GM10266 (cell line): ENCODE data around the gene WDR41.

Experiments
- DNase-seq: peaks from one replicate; pipeline ENCODE4 v3.0.0; 2012; ENCODE audit errors: extremely low spot score
- TF ChIP-seq, protein P1 (sequence below): IDR thresholded peaks from 2 replicates; pipeline ENCODE4 v1.5.1; 2012; ENCODE audit warnings: mild to moderate bottlenecking, low read depth; ENCODE audit not compliant: control insufficient read depth, insufficient read depth; ENCODE audit errors: missing control alignments

Gene WDR41

DNA sequence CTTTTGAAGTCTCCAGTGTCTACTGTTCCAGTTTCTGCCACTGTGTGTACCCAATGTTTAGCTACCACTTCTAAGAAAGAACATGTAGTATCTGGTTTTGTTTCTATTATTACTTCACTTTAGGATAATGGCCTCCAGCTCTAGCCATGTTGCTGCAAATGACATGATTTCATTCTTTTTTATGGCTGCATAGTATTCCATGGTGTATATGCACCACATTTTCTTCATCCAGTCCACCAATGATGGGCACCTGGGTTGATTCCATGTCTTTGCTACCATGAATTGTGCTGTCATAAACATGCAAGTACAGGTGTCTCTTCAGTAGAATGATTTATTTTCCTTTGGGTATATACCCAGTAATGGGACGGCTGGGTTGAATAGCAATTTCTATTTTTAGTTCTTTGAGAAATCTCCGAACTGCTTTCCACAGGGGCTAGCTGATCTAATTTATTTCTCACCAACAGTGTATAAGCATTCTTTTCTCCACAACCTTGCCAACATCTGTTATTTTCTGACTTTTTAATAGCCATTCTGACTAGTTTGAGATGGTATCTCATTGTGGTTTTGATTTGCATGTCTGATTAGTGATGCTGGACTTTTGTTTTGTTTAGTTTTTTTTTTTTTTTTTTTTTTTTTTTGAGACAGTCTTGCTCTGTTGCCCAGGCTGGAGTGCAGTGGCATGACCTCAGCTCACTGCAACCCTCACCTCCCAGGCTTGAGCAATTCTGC lies 68.9 kb downstream of the WDR41 start:
- TF ChIP-seq, protein P1, sequence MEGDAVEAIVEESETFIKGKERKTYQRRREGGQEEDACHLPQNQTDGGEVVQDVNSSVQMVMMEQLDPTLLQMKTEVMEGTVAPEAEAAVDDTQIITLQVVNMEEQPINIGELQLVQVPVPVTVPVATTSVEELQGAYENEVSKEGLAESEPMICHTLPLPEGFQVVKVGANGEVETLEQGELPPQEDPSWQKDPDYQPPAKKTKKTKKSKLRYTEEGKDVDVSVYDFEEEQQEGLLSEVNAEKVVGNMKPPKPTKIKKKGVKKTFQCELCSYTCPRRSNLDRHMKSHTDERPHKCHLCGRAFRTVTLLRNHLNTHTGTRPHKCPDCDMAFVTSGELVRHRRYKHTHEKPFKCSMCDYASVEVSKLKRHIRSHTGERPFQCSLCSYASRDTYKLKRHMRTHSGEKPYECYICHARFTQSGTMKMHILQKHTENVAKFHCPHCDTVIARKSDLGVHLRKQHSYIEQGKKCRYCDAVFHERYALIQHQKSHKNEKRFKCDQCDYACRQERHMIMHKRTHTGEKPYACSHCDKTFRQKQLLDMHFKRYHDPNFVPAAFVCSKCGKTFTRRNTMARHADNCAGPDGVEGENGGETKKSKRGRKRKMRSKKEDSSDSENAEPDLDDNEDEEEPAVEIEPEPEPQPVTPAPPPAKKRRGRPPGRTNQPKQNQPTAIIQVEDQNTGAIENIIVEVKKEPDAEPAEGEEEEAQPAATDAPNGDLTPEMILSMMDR, result no peak

GRCh38 chr5:77420940-77421339 lies 71.2 kb downstream of the WDR41 start:
- DNase-seq, result no peak
- TF ChIP-seq, protein P1, result no peak

More for the DNA sequence above, 68.9 kb downstream of the WDR41 start:
- DNase-seq, result no peak

DNA sequence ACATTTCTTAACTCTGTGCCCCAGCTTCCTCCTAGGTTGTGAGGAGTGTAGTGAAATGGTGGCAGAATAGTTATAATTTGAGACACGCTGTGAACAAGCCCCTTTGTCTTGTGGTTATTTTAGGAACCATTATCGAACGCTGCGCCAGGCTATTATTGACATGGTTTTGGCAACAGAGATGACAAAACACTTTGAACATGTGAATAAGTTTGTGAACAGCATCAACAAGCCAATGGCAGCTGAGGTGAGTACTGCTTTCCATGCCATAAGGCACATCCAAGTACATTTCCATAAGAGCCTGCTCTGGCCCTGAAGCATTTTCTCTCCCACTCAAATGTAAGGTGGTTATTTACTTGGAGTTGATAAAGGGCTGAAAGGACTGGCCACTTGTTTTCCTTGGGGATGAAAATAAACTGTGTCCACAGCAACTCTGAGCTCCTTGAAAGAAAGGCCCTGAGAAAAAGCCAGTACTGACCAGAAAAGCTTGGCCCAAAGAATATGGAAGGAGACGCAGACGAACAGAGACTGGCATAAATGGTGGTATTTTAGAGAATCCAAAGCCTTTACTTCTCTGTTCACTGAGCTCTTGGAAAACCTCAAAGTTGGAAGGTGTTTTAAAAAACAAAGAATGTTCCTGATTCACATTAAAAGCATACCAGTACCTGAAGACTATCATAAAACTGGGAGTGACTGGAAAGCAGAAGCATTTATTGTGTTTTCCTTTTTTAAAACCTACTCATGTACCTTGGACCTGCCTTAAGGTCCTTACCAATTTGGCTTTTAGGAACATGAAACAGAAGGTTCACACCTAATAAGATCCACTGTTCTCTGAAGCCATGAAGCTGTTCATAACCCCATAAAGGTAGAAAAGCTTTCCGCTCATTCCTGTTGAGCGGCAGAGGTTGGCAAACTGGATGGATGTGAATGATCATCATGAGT lies 72.2 kb downstream of the WDR41 start:
- no peak for DNase-seq
- TF ChIP-seq, protein P1, result no peak

- DNase-seq, result no peak
- TF ChIP-seq, protein P1, result no peak
Measured at GRCh38 chr5:77418601-77419581, 73.2 kb downstream of the WDR41 start.

GRCh38 chr5:77418162-77418561 lies 74.0 kb downstream of the WDR41 start:
- no peak for DNase-seq
- TF ChIP-seq, protein P1, result no peak

- TF ChIP-seq, protein P1, result no peak
- no peak for DNase-seq
Measured at GRCh38 chr5:77413049-77413448, 79.1 kb downstream of the WDR41 start.
